Fibroblast of peridontal ligament (primary cell): ENCODE measurements around the gene CSF1.

ENCODE experiments used
- DNase-seq: peaks from one replicate; pipeline ENCODE4 v3.0.0-alpha.2; 2010; ENCODE audit errors: extremely low read depth

The CSF1 gene

GRCh38 chr1:109978761-109979488, 68.3 kb downstream of the CSF1 start:
- peak; percentile 37 for DNase-seq

GRCh38 chr1:109979489-109980091, 68.9 kb downstream of the CSF1 start:
- DNase-seq, result peak; percentile 71
